Subcutaneous adipose tissue (tissue), 4 donors: ENCODE measurements around the gene ACOT6. TPM values are rescaled to one million over a fixed set of nuclear protein-coding genes. Genes with fewer than 3 reads are reported as not detected.

Experiments
- small RNA-seq: library from RNA; depleted of rRNA; stranded (forward); fragments of <200 nt; gene quantifications from one replicate; pipeline ENCODE3, GENCODE V24; 2016
- total RNA-seq, 4 donors: library from RNA; depleted of rRNA; stranded (reverse); fragments of >200 nt; gene quantifications; one replicate each; pipeline ENCODE4 v1.1.0, GENCODE V29; 2016
- TF ChIP-seq, protein P1 (sequence below): fragments of 450-650 bp; IDR thresholded peaks from one replicate; pipeline ENCODE4 v1.5.1; 2016; ENCODE audit warnings: low read depth, mild to moderate bottlenecking, control low read depth, antibody characterized with exemption, moderate library complexity

ACOT6 gene
- total RNA-seq, 4 donors from 2014 or later: not detected

DNA sequence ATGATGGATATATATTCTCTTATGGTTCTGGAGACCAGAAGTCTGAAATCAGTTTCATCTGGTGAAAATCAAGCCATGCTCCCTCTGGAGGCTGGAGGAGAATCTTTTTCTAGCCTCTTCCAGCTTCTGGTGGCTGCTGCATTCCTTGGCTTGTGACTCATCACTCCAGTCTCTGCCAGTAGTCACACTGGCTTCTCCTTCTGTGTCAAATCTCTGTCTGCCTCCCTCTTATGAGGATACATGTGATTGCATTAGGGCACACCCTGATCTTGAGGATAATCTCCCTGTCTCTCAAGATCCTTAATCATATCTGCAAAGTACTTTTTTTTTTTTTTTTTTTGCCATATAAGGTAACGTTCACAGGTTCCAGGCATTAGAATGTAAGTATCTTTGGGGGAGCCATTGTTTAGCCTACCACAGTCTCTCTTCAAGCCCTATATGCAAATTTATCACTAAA lies 50.2 kb downstream of the ACOT6 start:
- TF ChIP-seq, protein P1, sequence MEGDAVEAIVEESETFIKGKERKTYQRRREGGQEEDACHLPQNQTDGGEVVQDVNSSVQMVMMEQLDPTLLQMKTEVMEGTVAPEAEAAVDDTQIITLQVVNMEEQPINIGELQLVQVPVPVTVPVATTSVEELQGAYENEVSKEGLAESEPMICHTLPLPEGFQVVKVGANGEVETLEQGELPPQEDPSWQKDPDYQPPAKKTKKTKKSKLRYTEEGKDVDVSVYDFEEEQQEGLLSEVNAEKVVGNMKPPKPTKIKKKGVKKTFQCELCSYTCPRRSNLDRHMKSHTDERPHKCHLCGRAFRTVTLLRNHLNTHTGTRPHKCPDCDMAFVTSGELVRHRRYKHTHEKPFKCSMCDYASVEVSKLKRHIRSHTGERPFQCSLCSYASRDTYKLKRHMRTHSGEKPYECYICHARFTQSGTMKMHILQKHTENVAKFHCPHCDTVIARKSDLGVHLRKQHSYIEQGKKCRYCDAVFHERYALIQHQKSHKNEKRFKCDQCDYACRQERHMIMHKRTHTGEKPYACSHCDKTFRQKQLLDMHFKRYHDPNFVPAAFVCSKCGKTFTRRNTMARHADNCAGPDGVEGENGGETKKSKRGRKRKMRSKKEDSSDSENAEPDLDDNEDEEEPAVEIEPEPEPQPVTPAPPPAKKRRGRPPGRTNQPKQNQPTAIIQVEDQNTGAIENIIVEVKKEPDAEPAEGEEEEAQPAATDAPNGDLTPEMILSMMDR: no peak

DNA sequence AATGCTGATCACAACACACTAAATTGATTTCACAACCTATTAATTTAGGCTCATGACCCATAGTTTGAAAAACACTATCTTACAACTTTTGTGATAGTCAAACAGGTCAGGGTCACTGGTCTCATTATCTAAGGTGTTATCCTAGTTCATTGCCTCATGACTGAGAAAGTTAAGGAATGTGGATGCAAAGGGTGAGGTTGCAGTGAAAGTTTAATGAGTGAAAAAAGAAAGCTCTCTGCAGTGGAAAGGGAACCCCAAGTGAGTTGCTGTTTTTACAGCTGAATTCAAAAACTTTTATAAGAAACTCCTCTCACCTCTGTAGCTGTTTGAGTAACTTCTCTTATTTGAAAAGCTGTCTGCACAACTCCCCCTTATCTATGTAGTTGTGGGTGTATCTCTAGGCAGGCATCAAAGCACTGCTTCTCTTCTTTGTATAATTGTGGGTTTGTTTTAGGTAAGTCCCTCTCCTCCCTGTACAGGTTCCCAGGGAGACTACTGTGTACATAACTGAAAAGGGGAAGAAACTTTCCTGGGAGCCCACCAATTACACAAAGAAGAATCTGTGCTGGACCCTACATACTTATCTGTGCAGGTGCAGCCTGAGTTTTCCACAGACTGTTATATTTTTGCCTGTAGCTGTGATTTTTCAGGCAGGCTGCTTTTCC lies 51.4 kb downstream of the ACOT6 start:
- TF ChIP-seq, protein P1: no peak

DNA sequence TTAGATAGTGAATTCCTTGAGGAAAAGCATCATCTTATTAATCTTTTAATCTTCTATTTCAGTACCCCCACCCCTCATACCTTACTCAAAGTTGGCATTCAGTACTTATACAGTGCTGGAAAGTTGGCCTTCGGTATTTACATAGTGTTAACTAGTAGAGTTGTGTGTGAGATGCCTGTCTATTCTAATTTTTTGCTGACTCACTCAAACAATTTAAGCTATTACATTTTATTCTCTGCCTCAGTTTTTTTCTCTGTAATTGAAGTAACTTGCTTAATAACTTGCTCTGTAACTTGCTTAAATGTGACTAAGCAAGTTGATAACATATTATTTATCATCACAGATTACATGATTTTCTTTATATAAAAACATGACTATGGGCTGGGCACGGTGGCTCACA lies 52.8 kb downstream of the ACOT6 start:
- TF ChIP-seq, protein P1: no peak

DNA sequence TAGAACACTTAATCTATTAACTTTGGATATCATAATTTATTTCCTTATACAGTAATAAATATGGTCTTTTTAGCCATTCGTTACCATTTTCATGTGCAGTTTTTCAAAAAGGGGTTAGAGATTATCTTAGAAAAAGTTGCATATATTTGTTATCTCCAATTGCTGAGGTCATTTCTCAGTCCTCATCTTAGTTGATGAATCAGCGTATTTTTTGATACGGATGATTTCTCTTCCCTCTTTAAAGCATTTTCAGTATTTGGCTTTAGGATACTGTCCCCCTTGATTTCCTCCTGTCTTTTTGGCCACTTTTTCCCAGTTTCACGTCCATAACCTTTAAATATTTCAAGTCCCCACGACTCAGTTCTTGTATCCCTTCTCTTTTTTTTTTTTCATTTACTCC lies 54.3 kb downstream of the ACOT6 start:
- TF ChIP-seq, protein P1: no peak

DNA sequence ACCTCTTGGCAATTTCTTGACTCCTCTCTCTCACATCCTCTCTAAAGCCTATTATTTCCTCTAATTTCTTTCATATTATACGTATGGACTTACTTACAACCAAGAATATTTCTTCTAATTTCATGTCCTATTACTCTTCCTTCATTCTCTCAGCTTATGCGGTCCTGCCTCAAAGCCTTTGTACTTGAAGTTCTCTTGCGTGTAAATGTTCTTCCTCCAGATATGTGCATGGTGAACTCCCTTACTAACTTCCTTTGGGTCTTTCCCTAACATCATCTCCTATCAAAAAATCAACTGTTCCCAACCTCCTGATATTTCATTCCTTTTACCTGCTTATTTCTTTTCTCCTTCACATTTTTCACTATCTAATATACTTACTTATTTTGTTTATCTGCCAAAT lies 55.5 kb downstream of the ACOT6 start:
- TF ChIP-seq, protein P1: no peak

Small RNAs within 50 kb of the gene (small RNA-seq; reads per million reads assigned to genes)
- gene RNU6-240P: not detected

Other genes starting within 250 kb of the ACOT6 start
- gene NUMB, start 154.0 kb upstream of the ACOT6 start, total RNA-seq: 10 to 100 TPM; 45.1 to 85.8 (median 61.2) TPM
- 10 to 100 TPM in 1 of 4 donors, 1 to 10 TPM in 3; 5.7 to 15.1 (median 9.4) TPM for gene RIOX1, start 121.6 kb upstream of the ACOT6 start, total RNA-seq
- 10 to 100 TPM in 3 of 4 donors, 1 to 10 TPM in 1; 9.7 to 45.0 (median 22.3) TPM for gene ACOT1, start 75.4 kb upstream of the ACOT6 start, total RNA-seq
- gene HEATR4, start 53.6 kb upstream of the ACOT6 start, total RNA-seq: 1 to 10 TPM in 1 of 4 donors, under 1 TPM in 3; 0.16 to 1.1 (median 0.39) TPM
- gene ACOT2, start 43.3 kb upstream of the ACOT6 start, total RNA-seq: 100 to 1,000 TPM in 2 of 4 donors, 10 to 100 TPM in 2; 40.3 to 266 (median 88.0) TPM
- gene ACOT4, start 20.6 kb upstream of the ACOT6 start, total RNA-seq: 10 to 100 TPM in 1 of 4 donors, 1 to 10 TPM in 3; 3.5 to 10.4 (median 5.5) TPM
- 10 to 100 TPM in 2 of 4 donors, 1 to 10 TPM in 2; 5.9 to 11.7 (median 8.1) TPM for gene DNAL1, start 32.5 kb downstream of the ACOT6 start, total RNA-seq
- 10 to 100 TPM; 21.2 to 31.1 (median 23.4) TPM for gene PNMA1, start 101.9 kb downstream of the ACOT6 start, total RNA-seq
- 10 to 100 TPM in 3 of 4 donors, 1 to 10 TPM in 1; 9.5 to 26.4 (median 17.2) TPM for gene PTGR2, start 239.3 kb downstream of the ACOT6 start, total RNA-seq